H1 (cell line): ENCODE results near the gene DOCK11.

Source experiments
- CTCF ChIP-seq, 3 experiments: IDR thresholded peaks; 1 replicate in 2 of 3; 2 replicates in 1 of 3; pipeline versions ENCODE4 v1.5.1 to v1.6.1; 2011; ENCODE audit warnings: low read length in 3 of 3, mild to moderate bottlenecking in 3 of 3, inconsistent platforms in 2 of 3, low read depth in 1 of 3, moderate library complexity in 1 of 3; ENCODE audit not compliant: insufficient read depth in 1 of 3; ENCODE audit errors: control extremely low read depth in 1 of 3
- EZH2 ChIP-seq: fragments of 200-600 bp; sonication (generic); IDR thresholded peaks from 2 replicates; pipeline ENCODE4 v1.7.1; 2012; ENCODE audit warnings: low read depth, mild to moderate bottlenecking, moderate library complexity, low read length, inconsistent platforms; ENCODE audit not compliant: severe bottlenecking
- JUND ChIP-seq: IDR thresholded peaks from 2 replicates; pipeline ENCODE4 v1.6.1; 2011; ENCODE audit warnings: mild to moderate bottlenecking, improper control_type of control experiment, low read length
- RFX5 ChIP-seq: IDR thresholded peaks from 2 replicates; pipeline ENCODE4 v1.6.1; 2011; ENCODE audit warnings: low read depth, low read length, improper control_type of control experiment, borderline replicate concordance

DNA sequence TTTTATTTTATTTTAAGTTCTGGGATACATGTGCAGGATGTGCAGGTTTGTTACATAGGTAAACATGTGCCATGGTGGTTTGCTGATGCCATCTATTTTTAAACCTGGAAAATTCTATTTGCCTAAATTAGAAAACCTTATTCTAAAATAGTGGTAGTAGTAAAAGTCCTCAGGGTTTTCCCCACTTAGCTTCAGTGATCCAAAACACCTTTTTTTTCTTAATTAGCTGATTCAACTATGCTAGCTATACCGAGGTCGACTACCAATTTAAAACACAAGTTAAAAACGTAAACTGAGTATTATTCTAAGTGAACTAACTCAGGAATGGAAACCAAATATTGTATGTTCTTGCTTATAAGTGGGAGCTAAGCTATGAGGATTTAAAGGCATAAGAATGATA lies 161.8 kb downstream of the DOCK11 start:
- TF ChIP-seq JUND (no peak), CTCF (IDR thresholded peaks at IDR 0.05; ENCODE audit: control extremely low read depth in 1 of 3, insufficient read depth in 1 of 3, low read depth in 1 of 3, low read length in 3 of 3) (no peak), EZH2 (no peak), RFX5 (no peak)
